Thyroid gland (tissue), 4 donors: ENCODE measurements around the gene NUDCD3.

Source experiments
- POLR2A ChIP-seq, 2 donors: fragments of 450-650 bp; IDR thresholded peaks; one replicate each; pipeline ENCODE4 v1.6.1; 2017; ENCODE audit warnings: antibody characterized with exemption in 2 of 2, mild to moderate bottlenecking in 2 of 2, moderate library complexity in 1 of 2
- TF ChIP-seq, protein P1 (sequence below), 6 experiments: fragments of 200-600 bp in 3 of 6; fragments of 450-650 bp in 3 of 6; sonication (generic) in 3 of 6; IDR thresholded peaks; one replicate each; pipeline ENCODE4 v1.5.1; 2016 to 2019; ENCODE audit warnings: antibody characterized with exemption in 6 of 6, mild to moderate bottlenecking in 2 of 6, inconsistent platforms in 1 of 6, moderate library complexity in 1 of 6

GRCh38 chr7:44469461-44470134 lies 20.9 kb downstream of the NUDCD3 start:
- TF ChIP-seq, protein P1, sequence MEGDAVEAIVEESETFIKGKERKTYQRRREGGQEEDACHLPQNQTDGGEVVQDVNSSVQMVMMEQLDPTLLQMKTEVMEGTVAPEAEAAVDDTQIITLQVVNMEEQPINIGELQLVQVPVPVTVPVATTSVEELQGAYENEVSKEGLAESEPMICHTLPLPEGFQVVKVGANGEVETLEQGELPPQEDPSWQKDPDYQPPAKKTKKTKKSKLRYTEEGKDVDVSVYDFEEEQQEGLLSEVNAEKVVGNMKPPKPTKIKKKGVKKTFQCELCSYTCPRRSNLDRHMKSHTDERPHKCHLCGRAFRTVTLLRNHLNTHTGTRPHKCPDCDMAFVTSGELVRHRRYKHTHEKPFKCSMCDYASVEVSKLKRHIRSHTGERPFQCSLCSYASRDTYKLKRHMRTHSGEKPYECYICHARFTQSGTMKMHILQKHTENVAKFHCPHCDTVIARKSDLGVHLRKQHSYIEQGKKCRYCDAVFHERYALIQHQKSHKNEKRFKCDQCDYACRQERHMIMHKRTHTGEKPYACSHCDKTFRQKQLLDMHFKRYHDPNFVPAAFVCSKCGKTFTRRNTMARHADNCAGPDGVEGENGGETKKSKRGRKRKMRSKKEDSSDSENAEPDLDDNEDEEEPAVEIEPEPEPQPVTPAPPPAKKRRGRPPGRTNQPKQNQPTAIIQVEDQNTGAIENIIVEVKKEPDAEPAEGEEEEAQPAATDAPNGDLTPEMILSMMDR (IDR thresholded peaks at IDR 0.05): no peak
- TF ChIP-seq POLR2A (IDR thresholded peaks at IDR 0.05): no peak
